ENCODE data around the gene IYD.

Gene IYD

GRCh38 chr6:150392452-150393220 lies 23.8 kb downstream of the IYD start:
- no peak overlapping the region for H3K9ac ChIP-seq (ENCODE audit: low read length)
- H3K79me2 ChIP-seq (ENCODE audit: control insufficient read depth, insufficient read depth, low read length): no peaks in the 10 kb centered on the region
- no peak overlapping the region for H2BK15ac ChIP-seq (replicated peaks; ENCODE audit: low read depth)
- no peak overlapping the region for H3K23ac ChIP-seq (ENCODE audit: low read length)
- H3K4me3 ChIP-seq (ENCODE audit: low read length): no peak overlapping the region
- H2BK5ac ChIP-seq (ENCODE audit: low read length): no peak overlapping the region
- no peaks in the 10 kb centered on the region for H3K27me3 ChIP-seq (ENCODE audit: insufficient read depth, low read length, poor library complexity)
- H4K8ac ChIP-seq (ENCODE audit: low read depth, low read length): no peak overlapping the region
- H3K4ac ChIP-seq (ENCODE audit: low read depth, low read length): no peak overlapping the region
- no peaks in the 10 kb centered on the region for H3K79me1 ChIP-seq (ENCODE audit: low read length)
- no peak overlapping the region for H2AK5ac ChIP-seq (ENCODE audit: low read length)
- no peak overlapping the region for H2BK120ac ChIP-seq (ENCODE audit: low read depth, low read length)
- no peaks in the 10 kb centered on the region for H3K4me1 ChIP-seq (ENCODE audit: control insufficient read depth, low read depth, low read length)
- no peak overlapping the region for H3K27ac ChIP-seq (ENCODE audit: low read depth, low read length)
- DNase-seq: no peak
- WGBS (ENCODE audit: extremely low coverage, insufficient coverage, low lambda C conversion rate): no CpG with 5 or more reads among the region's 12 CpGs
- no peak overlapping the region for H3K18ac ChIP-seq (ENCODE audit: low read length)
- no peaks in the 10 kb centered on the region for H3K36me3 ChIP-seq (ENCODE audit: control insufficient read depth, insufficient read depth, low read length)
- no peak overlapping the region for H3K4me2 ChIP-seq (ENCODE audit: low read length)
- no peak overlapping the region for H3K56ac ChIP-seq (ENCODE audit: low read length)
- no peak overlapping the region for H4K5ac ChIP-seq (ENCODE audit: low read length)

GRCh38 chr6:150394053-150394898 lies 25.5 kb downstream of the IYD start:
- Histone ChIP-seq H3K56ac (ENCODE audit: low read length) (no peak overlapping the region), H3K4me3 (ENCODE audit: low read length) (no peak overlapping the region), H3K9ac (ENCODE audit: low read length) (no peak overlapping the region), H2BK120ac (ENCODE audit: low read depth, low read length) (no peak overlapping the region), H3K27ac (ENCODE audit: low read depth, low read length) (no peak overlapping the region), H3K4me2 (ENCODE audit: low read length) (no peak overlapping the region), H2BK15ac (replicated peaks; ENCODE audit: low read depth) (no peak overlapping the region), H3K27me3 (ENCODE audit: insufficient read depth, low read length, poor library complexity) (no peaks in the 10 kb centered on the region), H2BK5ac (ENCODE audit: low read length) (no peak overlapping the region), H2AK5ac (ENCODE audit: low read length) (no peak overlapping the region), H3K23ac (ENCODE audit: low read length) (no peak overlapping the region), H3K79me1 (ENCODE audit: low read length) (no peaks in the 10 kb centered on the region), H3K36me3 (ENCODE audit: control insufficient read depth, insufficient read depth, low read length) (no peaks in the 10 kb centered on the region), H3K18ac (ENCODE audit: low read length) (no peak overlapping the region), H4K8ac (ENCODE audit: low read depth, low read length) (no peak overlapping the region), H3K79me2 (ENCODE audit: control insufficient read depth, insufficient read depth, low read length) (no peaks in the 10 kb centered on the region), H3K4me1 (ENCODE audit: control insufficient read depth, low read depth, low read length) (no peaks in the 10 kb centered on the region), H4K5ac (ENCODE audit: low read length) (no peak overlapping the region), H3K4ac (ENCODE audit: low read depth, low read length) (no peak overlapping the region)
- no CpG with 5 or more reads among the region's 6 CpGs for WGBS (ENCODE audit: extremely low coverage, insufficient coverage, low lambda C conversion rate)
- DNase-seq: no peak

- no peak overlapping the region for H2AK5ac ChIP-seq (ENCODE audit: low read length)
- H3K23ac ChIP-seq (ENCODE audit: low read length): no peak overlapping the region
- no peak overlapping the region for H3K18ac ChIP-seq (ENCODE audit: low read length)
- DNase-seq: no peak
- no peak overlapping the region for H4K8ac ChIP-seq (ENCODE audit: low read depth, low read length)
- no peak overlapping the region for H3K27ac ChIP-seq (ENCODE audit: low read depth, low read length)
- H4K5ac ChIP-seq (ENCODE audit: low read length): no peak overlapping the region
- no peak overlapping the region for H3K4me2 ChIP-seq (ENCODE audit: low read length)
- no CpG with 5 or more reads among the region's 3 CpGs for WGBS (ENCODE audit: extremely low coverage, insufficient coverage, low lambda C conversion rate)
- H3K79me2 ChIP-seq (ENCODE audit: control insufficient read depth, insufficient read depth, low read length): no peaks in the 10 kb centered on the region
- H3K27me3 ChIP-seq (ENCODE audit: insufficient read depth, low read length, poor library complexity): no peaks in the 10 kb centered on the region
- H3K79me1 ChIP-seq (ENCODE audit: low read length): no peaks in the 10 kb centered on the region
- H3K56ac ChIP-seq (ENCODE audit: low read length): no peak overlapping the region
- no peak overlapping the region for H3K4ac ChIP-seq (ENCODE audit: low read depth, low read length)
- H3K4me1 ChIP-seq (ENCODE audit: control insufficient read depth, low read depth, low read length): no peaks in the 10 kb centered on the region
- no peak overlapping the region for H2BK5ac ChIP-seq (ENCODE audit: low read length)
- no peak overlapping the region for H2BK15ac ChIP-seq (replicated peaks; ENCODE audit: low read depth)
- no peak overlapping the region for H3K9ac ChIP-seq (ENCODE audit: low read length)
- H3K36me3 ChIP-seq (ENCODE audit: control insufficient read depth, insufficient read depth, low read length): no peaks in the 10 kb centered on the region
- H3K4me3 ChIP-seq (ENCODE audit: low read length): no peak overlapping the region
- no peak overlapping the region for H2BK120ac ChIP-seq (ENCODE audit: low read depth, low read length)
Measured at GRCh38 chr6:150394899-150395295, 26.1 kb downstream of the IYD start.

GRCh38 chr6:150395388-150396009 lies 26.7 kb downstream of the IYD start:
- no peak overlapping the region for H3K18ac ChIP-seq (ENCODE audit: low read length)
- H4K5ac ChIP-seq (ENCODE audit: low read length): no peak overlapping the region
- no peak overlapping the region for H2AK5ac ChIP-seq (ENCODE audit: low read length)
- no peaks in the 10 kb centered on the region for H3K79me1 ChIP-seq (ENCODE audit: low read length)
- no peak overlapping the region for H2BK5ac ChIP-seq (ENCODE audit: low read length)
- no peaks in the 10 kb centered on the region for H3K36me3 ChIP-seq (ENCODE audit: control insufficient read depth, insufficient read depth, low read length)
- DNase-seq: peak; percentile 82
- no peaks in the 10 kb centered on the region for H3K79me2 ChIP-seq (ENCODE audit: control insufficient read depth, insufficient read depth, low read length)
- no peak overlapping the region for H3K27ac ChIP-seq (ENCODE audit: low read depth, low read length)
- H2BK120ac ChIP-seq (ENCODE audit: low read depth, low read length): no peak overlapping the region
- no peak overlapping the region for H3K4me2 ChIP-seq (ENCODE audit: low read length)
- H3K9ac ChIP-seq (ENCODE audit: low read length): no peak overlapping the region
- H3K4ac ChIP-seq (ENCODE audit: low read depth, low read length): no peak overlapping the region
- no peak overlapping the region for H3K23ac ChIP-seq (ENCODE audit: low read length)
- no peak overlapping the region for H2BK15ac ChIP-seq (replicated peaks; ENCODE audit: low read depth)
- no peaks in the 10 kb centered on the region for H3K4me1 ChIP-seq (ENCODE audit: control insufficient read depth, low read depth, low read length)
- WGBS (ENCODE audit: extremely low coverage, insufficient coverage, low lambda C conversion rate): no CpG with 5 or more reads among the region's 12 CpGs
- no peaks in the 10 kb centered on the region for H3K27me3 ChIP-seq (ENCODE audit: insufficient read depth, low read length, poor library complexity)
- no peak overlapping the region for H3K4me3 ChIP-seq (ENCODE audit: low read length)
- no peak overlapping the region for H3K56ac ChIP-seq (ENCODE audit: low read length)
- no peak overlapping the region for H4K8ac ChIP-seq (ENCODE audit: low read depth, low read length)

- DNase-seq: no peak
- H3K4me2 ChIP-seq (ENCODE audit: low read length): no peak overlapping the region
- no peak overlapping the region for H4K8ac ChIP-seq (ENCODE audit: low read depth, low read length)
- H3K27me3 ChIP-seq (ENCODE audit: insufficient read depth, low read length, poor library complexity): no peaks in the 10 kb centered on the region
- no peak overlapping the region for H3K27ac ChIP-seq (ENCODE audit: low read depth, low read length)
- no peak overlapping the region for H3K23ac ChIP-seq (ENCODE audit: low read length)
- H3K9ac ChIP-seq (ENCODE audit: low read length): no peak overlapping the region
- no peaks in the 10 kb centered on the region for H3K4me1 ChIP-seq (ENCODE audit: control insufficient read depth, low read depth, low read length)
- H3K4ac ChIP-seq (ENCODE audit: low read depth, low read length): no peak overlapping the region
- no peak overlapping the region for H3K4me3 ChIP-seq (ENCODE audit: low read length)
- H3K79me1 ChIP-seq (ENCODE audit: low read length): no peaks in the 10 kb centered on the region
- H3K56ac ChIP-seq (ENCODE audit: low read length): no peak overlapping the region
- no peak overlapping the region for H2BK5ac ChIP-seq (ENCODE audit: low read length)
- H2BK120ac ChIP-seq (ENCODE audit: low read depth, low read length): no peak overlapping the region
- H4K5ac ChIP-seq (ENCODE audit: low read length): no peak overlapping the region
- H3K36me3 ChIP-seq (ENCODE audit: control insufficient read depth, insufficient read depth, low read length): no peaks in the 10 kb centered on the region
- WGBS (ENCODE audit: extremely low coverage, insufficient coverage, low lambda C conversion rate): no CpG with 5 or more reads among the region's 5 CpGs
- H3K79me2 ChIP-seq (ENCODE audit: control insufficient read depth, insufficient read depth, low read length): no peaks in the 10 kb centered on the region
- H2AK5ac ChIP-seq (ENCODE audit: low read length): no peak overlapping the region
- H3K18ac ChIP-seq (ENCODE audit: low read length): no peak overlapping the region
- no peak overlapping the region for H2BK15ac ChIP-seq (replicated peaks; ENCODE audit: low read depth)
Measured at GRCh38 chr6:150403458-150404246, 34.8 kb downstream of the IYD start.

Measured in mesendoderm (in vitro differentiated cells).